GM12891 (cell line): ENCODE measurements around the gene CHMP1A.

Source experiments
- POLR2A ChIP-seq: IDR thresholded peaks from 2 replicates; pipeline ENCODE4 v1.6.1; 2011; ENCODE audit warnings: low read depth, low read length, control low read depth
- POLR2AphosphoS5 ChIP-seq: IDR thresholded peaks from 2 replicates; pipeline ENCODE4 v1.6.1; 2011; ENCODE audit warnings: low read depth, low read length, control low read depth

DNA sequence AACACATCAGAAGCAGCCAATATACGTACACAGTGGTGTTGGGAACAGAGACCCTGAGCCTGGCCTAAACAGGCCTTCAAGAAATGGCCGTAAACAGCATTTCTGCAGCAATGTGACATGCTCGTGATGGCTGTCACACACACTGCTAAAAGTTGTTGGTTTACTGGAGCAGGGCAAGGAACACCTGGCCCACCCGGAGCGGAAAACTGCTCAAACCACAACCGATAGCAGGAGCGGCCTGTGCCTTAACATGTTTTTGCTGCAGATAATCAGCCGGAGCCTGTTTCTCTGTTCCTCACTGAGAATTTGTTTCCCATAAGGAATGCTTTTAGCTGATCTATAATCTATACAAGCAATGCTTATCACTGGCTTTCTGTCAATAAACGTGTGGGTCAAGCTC, 50.1 kb downstream of the CHMP1A start:
- no peak for TF ChIP-seq POLR2A
- no peak for TF ChIP-seq POLR2AphosphoS5
